ENCODE measurements around the gene ARHGEF12.

Gene ARHGEF12

GRCh38 chr11:120389693-120390584, 53.7 kb downstream of the ARHGEF12 start:
- DNase-seq = no peak

DNA sequence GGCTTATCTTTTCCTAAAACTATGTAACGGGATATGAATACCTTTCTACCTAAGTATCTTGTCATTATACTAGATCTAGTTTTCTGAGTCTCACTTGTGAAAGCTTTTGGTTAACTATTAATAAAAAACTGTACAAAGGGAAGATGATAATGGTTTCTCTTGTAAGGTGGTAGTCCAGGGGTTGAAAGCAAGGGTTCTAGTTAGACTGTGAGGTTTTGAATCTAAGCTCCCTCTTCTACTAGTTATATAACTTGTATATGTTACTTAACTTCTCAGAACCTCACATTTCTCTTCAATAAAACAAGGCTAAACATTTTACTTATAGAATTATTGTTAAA, 54.3 kb downstream of the ARHGEF12 start:
- DNase-seq = no peak

- DNase-seq = no peak
These were observed 55.1 kb downstream of the ARHGEF12 start for GRCh38 chr11:120391292-120391691.

DNA sequence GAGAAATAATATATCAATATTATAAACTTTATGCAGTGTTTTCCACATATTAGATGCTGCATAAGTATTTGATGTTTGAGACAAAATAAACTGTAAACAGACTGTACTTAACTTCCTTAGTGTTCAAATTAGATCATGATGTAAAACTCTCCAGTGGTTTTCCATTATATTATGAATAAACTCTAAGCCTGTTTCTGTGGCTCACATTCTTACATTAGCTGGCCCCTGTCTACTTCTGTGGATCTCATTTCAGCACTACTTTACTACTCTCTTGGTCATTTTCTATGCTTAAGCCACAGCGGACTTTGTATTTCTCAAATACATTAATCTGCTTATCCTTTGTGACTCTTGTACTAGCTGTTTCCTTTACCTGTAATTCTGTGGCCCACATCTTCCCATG, 55.6 kb downstream of the ARHGEF12 start:
- DNase-seq = no peak

DNA sequence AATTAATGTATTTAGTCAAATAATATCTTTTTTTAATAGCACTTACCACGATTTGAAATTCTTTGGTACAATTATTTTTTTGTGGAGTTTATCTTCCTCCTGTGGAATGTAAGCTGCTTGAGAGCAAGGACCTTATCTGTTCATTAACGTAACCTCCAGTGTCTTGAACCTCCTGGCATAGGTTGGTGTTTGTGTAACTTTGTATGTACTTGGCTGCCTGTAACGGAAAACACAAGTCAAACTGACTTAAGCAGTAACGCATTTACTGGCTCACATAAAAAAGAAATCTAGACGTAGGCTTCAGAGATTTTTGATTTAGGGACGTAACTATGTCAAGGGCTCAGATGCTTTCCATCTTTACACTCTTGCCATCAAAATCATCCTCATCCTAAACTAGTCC, 56.1 kb downstream of the ARHGEF12 start:
- no peak for DNase-seq

GRCh38 chr11:120392793-120393192, 56.6 kb downstream of the ARHGEF12 start:
- no peak for DNase-seq

- DNase-seq = no peak
These were observed 57.9 kb downstream of the ARHGEF12 start for GRCh38 chr11:120394119-120394518.

DNA sequence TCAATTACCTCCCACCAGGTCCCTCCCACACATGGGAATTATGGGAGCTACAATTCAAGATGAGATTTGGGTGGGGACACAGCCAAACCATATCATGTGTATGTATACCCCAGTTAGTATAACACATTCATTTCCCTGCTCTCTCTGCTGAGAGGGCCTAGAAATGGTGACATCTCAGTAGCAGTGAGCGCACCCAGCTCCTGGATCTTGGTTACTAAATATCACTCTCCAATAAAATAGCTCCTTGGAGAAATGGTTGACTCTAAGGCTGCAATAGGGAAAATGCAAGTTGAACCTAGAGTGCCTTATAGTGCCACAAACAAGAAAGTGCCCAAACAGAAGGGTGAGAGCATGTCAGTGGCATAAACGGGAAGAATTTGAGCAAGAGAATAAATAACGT, 59.6 kb downstream of the ARHGEF12 start:
- DNase-seq = no peak

DNA sequence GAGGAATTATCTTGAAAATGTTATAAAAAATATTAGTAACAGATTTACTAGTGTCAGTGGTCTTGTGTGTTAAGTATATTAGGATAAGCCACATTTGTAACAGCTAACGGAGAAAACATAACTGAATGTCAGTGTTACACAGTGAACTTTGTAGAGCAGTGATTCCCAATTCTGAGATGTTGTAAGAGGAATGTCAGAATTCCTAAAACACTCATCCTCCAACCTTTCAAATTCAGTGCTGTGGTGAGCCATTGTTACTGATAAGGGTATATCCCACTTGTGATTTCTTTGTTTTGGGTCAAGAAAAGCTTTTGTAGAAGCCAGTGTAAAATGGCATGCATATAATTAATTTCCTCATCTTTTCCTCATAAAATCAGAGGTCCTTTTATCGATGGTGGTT, 61.9 kb downstream of the ARHGEF12 start:
- no peak for DNase-seq

GRCh38 chr11:120399307-120399706, 63.1 kb downstream of the ARHGEF12 start:
- no peak for DNase-seq

DNA sequence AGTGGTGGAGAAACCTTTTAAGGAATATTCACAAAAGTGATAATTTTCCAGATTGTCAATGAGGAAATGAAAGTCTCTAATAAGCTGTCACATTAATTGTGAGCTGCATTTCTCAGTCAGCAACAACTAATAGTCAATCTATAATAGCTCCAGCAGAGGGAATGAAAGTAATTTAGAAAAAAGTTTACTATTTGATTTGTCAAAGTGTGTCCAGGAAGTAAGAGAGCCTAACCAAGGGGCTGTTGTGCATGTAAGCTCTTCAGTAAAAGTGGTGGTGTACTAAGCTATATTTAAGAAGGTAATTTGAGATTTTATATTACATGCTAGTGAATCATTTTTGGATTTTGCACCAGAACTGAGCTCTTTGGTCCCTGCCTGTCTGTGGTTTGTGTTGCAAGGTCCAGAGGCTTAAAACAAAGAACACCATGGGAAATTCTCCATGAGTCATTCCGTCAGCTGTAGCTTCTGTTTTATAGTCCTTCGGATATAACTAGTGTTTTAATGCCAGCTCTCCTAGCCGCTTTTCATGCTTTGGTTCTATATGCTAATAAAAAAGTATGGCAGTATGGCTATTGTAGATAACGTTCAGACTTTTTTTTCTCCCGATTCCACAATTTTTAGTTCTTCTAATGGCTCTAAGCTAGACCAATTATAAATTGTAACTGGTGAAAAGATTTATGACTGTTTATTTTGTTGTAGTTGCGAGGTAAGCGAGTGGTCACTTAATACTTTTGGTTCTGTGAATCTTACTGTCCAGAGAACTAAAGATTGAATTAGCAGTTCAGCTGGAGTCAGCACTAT, 64.6 kb downstream of the ARHGEF12 start:
- peak; percentile 64 to 70 for DNase-seq

GRCh38 chr11:120401506-120401905, 65.3 kb downstream of the ARHGEF12 start:
- no peak for DNase-seq

DNA sequence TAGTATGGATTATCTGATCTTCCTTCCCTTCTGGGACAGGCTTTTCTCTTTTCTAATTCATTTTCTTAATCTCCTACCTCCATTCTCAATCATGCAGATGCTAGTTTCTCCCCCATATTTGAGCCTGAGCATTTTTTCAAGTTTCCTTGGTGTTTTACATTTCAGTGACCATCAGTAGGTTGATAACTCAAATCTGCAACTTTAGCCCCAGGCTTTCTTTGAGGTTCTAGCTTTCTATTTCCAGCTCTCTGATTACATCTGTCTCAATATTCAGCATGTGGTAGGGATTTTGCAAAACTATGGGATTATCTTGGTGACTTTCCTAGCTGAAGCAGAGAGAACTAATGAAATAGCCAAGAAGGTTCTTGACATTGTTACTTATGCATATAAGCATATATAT, 67.8 kb downstream of the ARHGEF12 start:
- no peak for DNase-seq

DNA sequence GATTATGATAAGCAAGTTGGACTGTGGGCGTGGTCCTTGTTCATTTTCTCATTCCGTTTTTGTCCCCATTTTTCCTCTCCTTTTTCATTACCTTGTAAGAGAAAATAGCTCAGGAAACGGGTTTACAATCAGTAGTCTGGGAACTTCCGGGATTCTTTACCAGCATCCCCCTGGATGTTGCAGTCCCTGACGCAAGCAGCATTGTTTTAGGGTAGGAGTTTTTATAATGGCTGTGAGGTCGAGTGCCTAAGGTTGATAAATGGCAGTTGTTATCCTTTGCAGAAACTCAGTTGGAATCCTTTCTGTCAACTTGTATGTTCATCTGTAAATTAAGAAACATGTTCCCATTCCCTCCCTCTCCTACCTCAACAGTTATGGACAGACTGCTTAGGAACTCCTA, 68.3 kb downstream of the ARHGEF12 start:
- no peak for DNase-seq

- no peak for DNase-seq
These were observed 73.4 kb downstream of the ARHGEF12 start for GRCh38 chr11:120409655-120410054.

DNA sequence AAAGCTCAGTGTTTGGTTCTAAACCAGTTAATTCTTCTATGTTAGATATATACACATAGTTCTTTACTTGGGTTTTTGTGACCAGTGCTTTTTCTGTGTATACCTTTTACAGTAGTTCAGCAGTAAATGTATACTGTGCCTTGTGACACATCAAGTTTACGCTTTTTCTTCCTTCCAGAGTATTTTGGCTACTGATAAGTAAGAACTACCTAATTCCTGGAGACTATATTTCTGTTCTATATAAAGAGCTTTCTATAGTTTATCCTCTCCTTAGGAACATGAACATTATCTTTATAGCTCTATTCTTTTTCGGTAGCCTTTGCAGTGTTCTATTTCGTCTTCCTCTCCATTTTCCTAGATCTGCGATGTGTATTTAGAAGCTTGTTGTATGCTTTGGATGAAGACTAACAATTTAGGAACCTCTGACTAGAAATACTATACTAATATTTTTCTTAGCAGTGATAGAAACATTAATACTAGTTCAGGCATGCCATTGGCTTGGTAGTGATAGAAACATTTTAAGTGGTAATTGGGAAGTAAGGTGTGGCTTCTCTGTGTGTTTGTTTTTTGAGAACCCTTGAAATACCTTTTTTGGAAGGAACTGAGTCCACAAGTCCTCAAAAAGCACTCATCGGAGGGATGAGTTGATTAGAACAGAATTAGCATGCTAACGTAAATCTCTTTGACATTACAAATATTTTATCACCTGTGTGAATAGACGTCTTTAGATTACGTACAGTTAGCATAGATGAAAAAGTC, 74.6 kb downstream of the ARHGEF12 start:
- DNase-seq = no peak

- DNase-seq = no peak
These were observed 77.3 kb downstream of the ARHGEF12 start for GRCh38 chr11:120413480-120413879.

DNA sequence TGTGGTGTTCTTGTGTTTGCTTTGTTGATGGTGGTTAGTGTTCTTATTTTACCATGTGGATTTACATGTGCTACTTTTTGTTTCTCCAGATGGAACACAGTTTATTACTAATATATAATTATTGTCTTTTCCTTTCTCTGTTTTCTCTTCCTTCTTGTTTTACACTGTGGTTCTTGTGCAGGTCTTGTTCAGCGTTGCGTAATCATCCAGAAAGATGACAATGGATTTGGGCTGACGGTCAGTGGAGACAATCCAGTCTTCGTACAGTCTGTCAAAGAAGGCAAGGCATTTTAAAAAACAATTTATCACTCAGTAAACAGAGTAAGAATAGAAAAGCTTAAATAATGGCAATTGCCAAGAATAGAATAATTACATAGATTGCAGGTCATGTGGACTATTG, 84.4 kb downstream of the ARHGEF12 start:
- DNase-seq = no peak

DNA sequence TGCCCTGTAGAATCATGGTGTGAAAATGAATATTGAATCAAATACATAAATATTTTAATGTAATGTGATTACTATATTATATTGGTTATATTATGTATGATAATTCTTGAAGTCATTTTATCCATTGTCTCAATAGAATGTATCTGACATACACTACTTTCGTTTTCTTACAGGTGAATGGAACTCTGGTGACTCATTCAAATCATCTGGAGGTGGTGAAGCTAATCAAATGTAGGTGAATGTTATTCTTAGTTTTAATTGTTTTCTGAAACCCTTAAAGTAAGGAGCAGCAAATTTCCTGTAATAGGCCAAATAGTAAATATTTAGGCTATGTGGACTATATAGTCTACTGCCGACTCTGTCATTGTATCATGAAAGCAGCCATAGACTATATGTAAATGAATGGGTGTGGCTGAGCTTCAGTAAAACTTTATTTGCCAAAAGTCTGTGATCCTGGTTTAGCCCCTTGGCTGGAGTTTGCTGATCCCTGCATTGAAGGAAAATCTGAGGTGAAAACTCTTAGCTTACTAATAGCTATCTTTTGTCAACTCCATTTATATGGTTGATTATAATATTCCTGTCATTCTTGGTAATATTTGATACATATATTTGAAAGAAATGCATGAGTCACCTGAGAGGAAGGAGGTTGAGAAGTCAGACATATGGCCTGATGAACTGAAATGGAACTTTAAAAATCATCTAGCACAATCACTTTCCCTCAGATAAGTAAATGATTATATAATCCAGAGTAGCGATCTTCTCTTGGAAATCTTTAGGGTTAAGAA, 88.2 kb downstream of the ARHGEF12 start:
- no peak for DNase-seq

GRCh38 chr11:120424970-120425332, 88.7 kb downstream of the ARHGEF12 start:
- no peak for DNase-seq

- DNase-seq = peak; percentile 13 to 28
These were observed 89.3 kb downstream of the ARHGEF12 start for GRCh38 chr11:120425527-120425926.

DNA sequence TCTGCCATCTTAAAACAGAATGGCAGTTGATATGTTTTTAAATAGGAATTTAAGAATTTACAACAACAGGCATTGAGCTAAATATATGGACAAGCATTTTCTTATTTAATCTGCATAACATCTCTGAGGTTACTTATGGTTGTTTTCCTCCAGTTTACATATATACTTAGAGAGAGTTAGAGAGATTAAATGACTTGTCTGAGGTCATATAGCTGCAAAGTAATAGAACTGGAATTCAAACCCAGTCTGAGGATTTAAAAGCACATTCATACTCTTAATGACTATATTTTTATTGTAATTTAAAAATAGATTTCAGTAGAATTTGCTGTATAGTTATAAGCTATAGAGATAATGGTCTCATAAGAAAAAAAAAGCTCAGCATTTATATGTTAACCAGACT, 93.9 kb downstream of the ARHGEF12 start:
- DNase-seq = no peak

DNA sequence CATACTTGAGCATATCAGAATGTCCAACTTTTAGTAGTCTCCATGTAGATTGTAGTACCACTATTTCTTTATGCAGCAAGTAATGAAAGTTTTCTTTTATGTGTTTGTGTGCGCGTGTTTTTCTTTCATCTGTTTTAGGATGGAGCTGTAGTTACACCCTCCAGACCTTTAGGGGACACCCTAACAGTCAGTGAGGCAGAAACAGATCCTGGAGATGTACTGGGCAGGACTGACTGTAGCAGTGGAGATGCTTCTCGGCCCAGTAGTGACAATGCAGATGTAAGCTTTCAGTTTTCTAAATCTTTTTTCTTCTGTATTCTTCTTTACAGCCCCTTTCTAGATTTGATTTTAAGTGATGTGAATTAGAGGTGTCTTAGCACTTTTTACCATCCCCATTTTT, 95.4 kb downstream of the ARHGEF12 start:
- DNase-seq = peak; percentile 6 to 30

Data from Kasumi-1 (cell line).